Gastroesophageal sphincter (tissue), 3 donors: ENCODE measurements around the gene GPN1.

Source experiments
- EP300 ChIP-seq: sonication (generic); formaldehyde crosslinking; IDR thresholded peaks from one replicate; pipeline ENCODE4 v1.6.1; 2017; ENCODE audit warnings: antibody characterized with exemption, mild to moderate bottlenecking
- POLR2A ChIP-seq, 2 donors: fragments of 450-650 bp; IDR thresholded peaks; one replicate each; pipeline ENCODE4 v1.6.1; 2017; ENCODE audit warnings: antibody characterized with exemption in 2 of 2, mild to moderate bottlenecking in 2 of 2, moderate library complexity in 1 of 2
- POLR2AphosphoS5 ChIP-seq: sonication (generic); formaldehyde crosslinking; IDR thresholded peaks from one replicate; pipeline ENCODE4 v1.6.1; 2017; ENCODE audit warnings: antibody characterized with exemption
- TF ChIP-seq, protein P1 (sequence below), 4 experiments: fragments of 200-600 bp in 2 of 4; fragments of 450-650 bp in 2 of 4; sonication (generic) in 1 of 4; IDR thresholded peaks; one replicate each; pipeline ENCODE4 v1.5.1; 2017 to 2019; ENCODE audit warnings: antibody characterized with exemption in 4 of 4, mild to moderate bottlenecking in 2 of 4, moderate library complexity in 2 of 4

DNA sequence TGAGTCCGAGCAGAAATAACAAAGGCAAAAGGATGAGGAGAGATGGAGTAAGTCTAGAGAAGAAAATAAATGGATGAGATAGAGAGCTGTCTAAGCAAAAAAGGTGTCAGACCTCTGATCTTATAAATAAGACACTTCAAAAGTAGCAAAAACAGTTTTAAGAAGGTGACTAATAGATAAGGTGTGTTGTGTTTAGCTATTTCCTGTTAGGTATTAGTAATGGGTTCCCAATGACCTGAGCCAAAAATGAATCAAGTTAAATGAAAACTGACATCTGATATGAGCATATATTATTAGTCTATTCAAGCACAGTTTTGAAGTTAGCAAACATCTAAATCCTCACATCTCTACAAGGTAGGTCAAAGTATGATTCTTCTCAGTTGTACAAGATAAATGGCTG is 23.9 kb downstream of the GPN1 start:
- TF ChIP-seq, protein P1, sequence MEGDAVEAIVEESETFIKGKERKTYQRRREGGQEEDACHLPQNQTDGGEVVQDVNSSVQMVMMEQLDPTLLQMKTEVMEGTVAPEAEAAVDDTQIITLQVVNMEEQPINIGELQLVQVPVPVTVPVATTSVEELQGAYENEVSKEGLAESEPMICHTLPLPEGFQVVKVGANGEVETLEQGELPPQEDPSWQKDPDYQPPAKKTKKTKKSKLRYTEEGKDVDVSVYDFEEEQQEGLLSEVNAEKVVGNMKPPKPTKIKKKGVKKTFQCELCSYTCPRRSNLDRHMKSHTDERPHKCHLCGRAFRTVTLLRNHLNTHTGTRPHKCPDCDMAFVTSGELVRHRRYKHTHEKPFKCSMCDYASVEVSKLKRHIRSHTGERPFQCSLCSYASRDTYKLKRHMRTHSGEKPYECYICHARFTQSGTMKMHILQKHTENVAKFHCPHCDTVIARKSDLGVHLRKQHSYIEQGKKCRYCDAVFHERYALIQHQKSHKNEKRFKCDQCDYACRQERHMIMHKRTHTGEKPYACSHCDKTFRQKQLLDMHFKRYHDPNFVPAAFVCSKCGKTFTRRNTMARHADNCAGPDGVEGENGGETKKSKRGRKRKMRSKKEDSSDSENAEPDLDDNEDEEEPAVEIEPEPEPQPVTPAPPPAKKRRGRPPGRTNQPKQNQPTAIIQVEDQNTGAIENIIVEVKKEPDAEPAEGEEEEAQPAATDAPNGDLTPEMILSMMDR (IDR thresholded peaks at IDR 0.05), result no peak
- TF ChIP-seq POLR2AphosphoS5 (no peak), POLR2A (IDR thresholded peaks at IDR 0.05) (no peak), EP300 (no peak)
